Measurements from ENCODE around the gene LVRN.

Gene LVRN

GRCh38 chr5:116063950-116064349, 101.7 kb downstream of the LVRN start:
- no peak overlapping the region for H3K9ac ChIP-seq
- TF ChIP-seq CTCF (IDR thresholded peaks at IDR 0.05) = no peak
- H3K4me1 ChIP-seq = no peaks in the 10 kb centered on the region
- no peaks in the 10 kb centered on the region for H3K79me2 ChIP-seq
- H2AFZ ChIP-seq = no peak overlapping the region
- H3K27ac ChIP-seq = no peak overlapping the region
- H3K36me3 ChIP-seq (ENCODE audit: control insufficient read depth, insufficient read depth, low read length) = no peaks in the 10 kb centered on the region
- no peaks in the 10 kb centered on the region for H3K9me3 ChIP-seq (ENCODE audit: control insufficient read depth, low read length)
- H3K4me3 ChIP-seq (ENCODE audit: low read depth, low read length) = no peak overlapping the region
- no peak overlapping the region for H3K4me2 ChIP-seq (ENCODE audit: low read length)
- H3K27me3 ChIP-seq (ENCODE audit: control insufficient read depth, insufficient read depth, low read length) = no peaks in the 10 kb centered on the region

GRCh38 chr5:116068028-116068632, 105.9 kb downstream of the LVRN start:
- H3K4me1 ChIP-seq = no peaks in the 10 kb centered on the region
- H3K9ac ChIP-seq = no peak overlapping the region
- no peaks in the 10 kb centered on the region for H3K36me3 ChIP-seq (ENCODE audit: control insufficient read depth, insufficient read depth, low read length)
- H3K9me3 ChIP-seq (ENCODE audit: control insufficient read depth, low read length) = no peaks in the 10 kb centered on the region
- H2AFZ ChIP-seq = no peak overlapping the region
- H3K79me2 ChIP-seq = no peaks in the 10 kb centered on the region
- no peak overlapping the region for H3K4me3 ChIP-seq (ENCODE audit: low read depth, low read length)
- no peaks in the 10 kb centered on the region for H3K27me3 ChIP-seq (ENCODE audit: control insufficient read depth, insufficient read depth, low read length)
- peak; percentile 88 for TF ChIP-seq CTCF (IDR thresholded peaks at IDR 0.05)
- no peak overlapping the region for H3K27ac ChIP-seq
- no peak overlapping the region for H3K4me2 ChIP-seq (ENCODE audit: low read length)

GRCh38 chr5:116071211-116071610, 108.9 kb downstream of the LVRN start:
- H3K36me3 ChIP-seq (ENCODE audit: control insufficient read depth, insufficient read depth, low read length) = no peaks in the 10 kb centered on the region
- no peak overlapping the region for H3K4me2 ChIP-seq (ENCODE audit: low read length)
- no peak overlapping the region for H3K9ac ChIP-seq
- H2AFZ ChIP-seq = no peak overlapping the region
- no peaks in the 10 kb centered on the region for H3K4me1 ChIP-seq
- H3K9me3 ChIP-seq (ENCODE audit: control insufficient read depth, low read length) = no peaks in the 10 kb centered on the region
- H3K27me3 ChIP-seq (ENCODE audit: control insufficient read depth, insufficient read depth, low read length) = no peaks in the 10 kb centered on the region
- no peak for TF ChIP-seq CTCF (IDR thresholded peaks at IDR 0.05)
- no peaks in the 10 kb centered on the region for H3K79me2 ChIP-seq
- H3K27ac ChIP-seq = no peak overlapping the region
- no peak overlapping the region for H3K4me3 ChIP-seq (ENCODE audit: low read depth, low read length)

- H3K27me3 ChIP-seq (ENCODE audit: control insufficient read depth, insufficient read depth, low read length) = no peaks in the 10 kb centered on the region
- no peak overlapping the region for H3K4me3 ChIP-seq (ENCODE audit: low read depth, low read length)
- no peak overlapping the region for H3K9ac ChIP-seq
- H3K9me3 ChIP-seq (ENCODE audit: control insufficient read depth, low read length) = no peaks in the 10 kb centered on the region
- H3K4me2 ChIP-seq (ENCODE audit: low read length) = no peak overlapping the region
- H2AFZ ChIP-seq = no peak overlapping the region
- no peak overlapping the region for H3K27ac ChIP-seq
- H3K36me3 ChIP-seq (ENCODE audit: control insufficient read depth, insufficient read depth, low read length) = no peaks in the 10 kb centered on the region
- H3K79me2 ChIP-seq = no peaks in the 10 kb centered on the region
- H3K4me1 ChIP-seq = no peaks in the 10 kb centered on the region
- no peak for TF ChIP-seq CTCF (IDR thresholded peaks at IDR 0.05)
Measured at GRCh38 chr5:116075191-116075831, 113.0 kb downstream of the LVRN start.

GRCh38 chr5:116076496-116076895, 114.2 kb downstream of the LVRN start:
- Histone ChIP-seq H2AFZ (no peak overlapping the region), H3K9me3 (ENCODE audit: control insufficient read depth, low read length) (no peaks in the 10 kb centered on the region), H3K4me1 (no peaks in the 10 kb centered on the region), H3K4me3 (ENCODE audit: low read depth, low read length) (no peak overlapping the region), H3K36me3 (ENCODE audit: control insufficient read depth, insufficient read depth, low read length) (no peaks in the 10 kb centered on the region), H3K79me2 (no peaks in the 10 kb centered on the region), H3K27ac (no peak overlapping the region), H3K9ac (no peak overlapping the region), H3K4me2 (ENCODE audit: low read length) (no peak overlapping the region), H3K27me3 (ENCODE audit: control insufficient read depth, insufficient read depth, low read length) (no peaks in the 10 kb centered on the region)
- TF ChIP-seq CTCF (IDR thresholded peaks at IDR 0.05) = no peak
